ENCODE measurements around the gene CBX6.

CBX6 gene

DNA sequence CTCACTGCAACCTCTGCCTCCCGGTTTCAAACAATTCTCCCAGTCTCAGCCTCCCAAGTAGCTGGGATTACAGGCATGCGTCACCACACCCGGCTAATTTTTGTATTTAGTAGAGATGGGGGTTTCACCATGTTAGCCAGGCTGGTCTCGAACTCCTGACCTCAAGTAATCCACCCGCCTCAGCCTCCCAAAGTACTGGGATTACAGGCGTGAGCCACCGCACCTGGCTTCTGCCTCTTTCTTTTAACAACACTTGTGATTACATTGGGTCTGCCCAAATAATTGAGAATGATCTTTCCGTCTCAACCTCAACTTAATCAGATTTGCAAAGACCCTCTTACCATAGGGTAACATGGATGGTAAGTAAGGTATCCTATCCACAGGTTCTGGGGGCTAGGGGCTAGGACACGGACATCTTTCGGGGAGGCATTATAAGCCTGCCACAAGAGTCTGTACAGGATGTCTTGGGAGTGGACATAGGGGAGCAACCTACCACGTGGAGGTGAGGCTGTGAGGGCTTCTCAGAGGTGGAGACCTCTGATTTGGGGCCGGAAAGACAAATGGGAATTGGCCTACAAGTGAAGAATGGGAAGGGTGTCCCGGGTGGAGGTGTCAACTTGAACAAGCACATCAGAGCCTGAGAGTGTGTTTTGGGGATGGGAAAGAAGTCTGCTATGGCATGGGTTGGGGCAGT lies 2.7 kb upstream of the CBX6 start:
- peak overlapping the region in 1 of 21 experiments; percentile 5 for H3K27ac ChIP-seq
- H3K4me3 ChIP-seq, result no peak overlapping the region

DNA sequence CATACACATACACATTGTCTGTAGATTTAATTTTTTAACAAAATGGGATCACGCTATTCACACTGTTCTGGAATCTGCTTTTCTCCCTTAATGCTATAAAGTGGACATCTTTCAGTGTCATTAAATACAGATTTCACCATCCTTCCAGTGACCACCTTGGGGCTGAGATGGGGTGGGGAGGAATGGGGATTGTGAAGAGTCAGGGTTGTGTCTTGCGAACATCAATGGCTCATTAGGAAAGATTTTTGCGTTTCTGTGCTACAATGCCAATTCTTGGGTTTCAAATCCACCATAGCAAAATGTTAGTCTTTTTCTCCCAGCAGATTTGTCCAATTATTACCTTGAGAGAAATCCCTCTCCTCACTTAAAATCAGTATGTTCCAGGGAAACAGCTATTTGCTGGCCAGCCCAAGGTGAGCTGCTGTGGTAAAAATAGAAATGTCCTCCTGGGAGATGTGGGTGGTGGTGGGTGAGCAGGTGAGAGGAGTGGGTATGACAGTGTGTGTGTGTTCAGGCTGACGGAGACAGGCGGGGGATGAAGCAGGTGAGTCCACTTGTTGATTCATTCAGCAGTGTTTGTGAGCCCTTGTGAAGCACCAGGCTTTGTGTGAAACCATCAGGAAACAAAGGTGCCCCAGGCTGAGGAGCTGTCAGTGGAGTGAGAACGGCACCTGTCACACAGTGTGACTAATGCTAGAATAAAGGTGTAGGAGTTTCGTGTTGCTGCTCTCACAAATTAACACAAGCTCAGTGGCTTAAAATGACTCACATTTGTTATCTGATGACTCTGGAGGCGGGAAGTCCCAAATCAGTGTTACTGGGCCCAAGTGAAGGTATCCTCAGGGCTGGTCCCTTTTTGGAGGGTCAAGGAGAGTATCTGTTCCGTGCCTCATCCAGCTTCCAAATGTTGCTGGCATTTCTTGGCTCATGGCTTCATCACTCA lies 1.7 kb upstream of the CBX6 start:
- Histone ChIP-seq H3K27ac (peak overlapping the region in 5 of 21 experiments; percentile 5 to 88 (median 87)), H3K4me3 (peak overlapping the region in 2 of 7 experiments; percentile 75 to 90)

DNA sequence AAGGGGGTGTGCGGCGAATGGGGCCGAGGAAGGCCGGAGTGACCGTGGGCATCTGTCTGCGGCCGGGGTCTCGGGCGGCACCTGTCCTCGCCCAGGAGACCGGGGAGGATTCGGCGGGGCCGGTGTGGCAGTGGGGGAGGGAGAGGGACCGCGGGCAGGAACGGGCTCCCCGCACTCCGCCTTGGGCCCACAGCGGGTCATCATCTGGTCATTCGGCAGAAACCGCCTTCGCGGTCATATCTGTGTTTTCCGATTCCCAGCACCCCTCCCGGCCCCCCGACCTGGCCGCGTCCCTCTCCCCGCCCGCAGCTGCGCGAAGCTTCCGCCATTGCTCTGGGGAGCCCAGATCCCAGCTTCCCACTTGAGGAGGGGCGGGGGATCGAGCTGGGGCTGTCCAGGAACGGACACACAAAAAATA lies 824 bp upstream of the CBX6 start:
- Histone ChIP-seq H3K27ac (peak overlapping the region; percentile 32 to 93 (median 85)), H3K4me3 (peak overlapping the region; percentile 62 to 90 (median 75))

DNA sequence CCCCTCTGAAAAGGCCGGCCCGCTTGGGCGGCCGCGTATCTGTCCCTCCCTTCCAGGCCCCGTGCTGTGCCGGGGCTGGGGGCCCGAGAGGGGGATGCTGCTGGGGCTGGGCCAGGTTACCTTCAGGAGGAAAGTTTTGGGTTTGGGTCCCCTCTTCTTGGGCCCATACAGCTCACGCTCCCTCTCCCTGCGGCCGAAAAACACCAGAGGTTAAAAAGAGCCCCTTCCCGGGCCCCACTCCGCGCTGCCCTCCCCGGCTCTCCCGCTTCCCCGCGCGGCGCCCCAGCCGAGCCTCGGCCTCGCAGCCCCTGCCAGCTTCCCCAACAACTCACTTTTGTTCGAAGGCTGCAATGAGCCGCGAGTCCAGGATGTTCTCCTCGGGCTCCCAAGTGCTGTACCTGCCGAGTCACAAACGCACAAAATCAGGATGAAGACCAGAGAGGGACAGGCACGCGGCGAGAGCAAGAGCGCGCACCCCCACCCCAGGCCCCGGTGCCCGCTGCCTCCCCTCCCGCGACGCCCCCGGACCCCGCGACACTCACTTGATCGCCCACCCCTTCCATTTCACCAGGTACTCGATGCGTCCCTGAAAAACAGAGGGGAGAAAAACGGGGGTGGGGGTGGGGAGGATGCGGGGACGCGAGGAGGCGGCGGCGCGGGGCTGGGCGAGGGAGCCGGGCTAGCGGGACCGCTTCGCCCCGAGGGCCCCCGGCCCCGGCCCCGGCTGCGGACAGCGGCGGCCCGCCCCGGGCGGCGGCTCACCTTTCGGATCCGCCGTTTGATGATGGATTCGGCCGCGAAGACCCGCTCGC lies 450 bp downstream of the CBX6 start:
- Histone ChIP-seq H3K27ac (peak overlapping the region; percentile 26 to 88 (median 79)), H3K4me3 (peak overlapping the region; percentile 62 to 90 (median 75))

DNA sequence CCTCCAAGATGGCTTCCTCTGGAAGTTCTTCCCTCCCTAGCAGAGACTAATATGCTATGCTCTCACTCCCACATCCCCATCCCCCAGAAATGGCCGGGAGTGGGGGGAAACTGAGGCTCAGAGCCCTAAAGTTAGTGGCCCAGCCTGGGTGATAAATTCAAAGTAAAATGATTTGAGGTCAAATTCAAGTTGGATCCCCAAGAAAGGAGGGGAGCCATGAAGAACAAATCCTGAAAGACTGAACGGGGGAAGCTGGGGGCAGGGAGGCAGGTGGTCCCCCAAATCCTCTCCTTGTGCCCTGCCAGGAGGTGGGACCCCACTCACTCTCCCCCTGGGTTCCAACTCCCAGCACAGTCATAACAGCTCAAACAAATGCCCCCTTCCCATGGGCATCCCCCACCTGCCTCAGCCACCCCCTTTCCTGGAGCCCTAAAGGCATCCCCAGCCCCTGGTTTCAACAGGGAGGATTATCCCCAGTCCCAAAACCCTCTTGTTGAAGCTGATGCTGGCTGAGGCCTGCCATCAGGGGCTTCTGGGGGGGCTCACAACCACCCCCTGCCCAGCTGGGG lies 1.1 kb downstream of the CBX6 start:
- Histone ChIP-seq H3K4me3 (peak overlapping the region; percentile 62 to 90 (median 75)), H3K27ac (peak overlapping the region in 20 of 21 experiments; percentile 54 to 88 (median 80))

DNA sequence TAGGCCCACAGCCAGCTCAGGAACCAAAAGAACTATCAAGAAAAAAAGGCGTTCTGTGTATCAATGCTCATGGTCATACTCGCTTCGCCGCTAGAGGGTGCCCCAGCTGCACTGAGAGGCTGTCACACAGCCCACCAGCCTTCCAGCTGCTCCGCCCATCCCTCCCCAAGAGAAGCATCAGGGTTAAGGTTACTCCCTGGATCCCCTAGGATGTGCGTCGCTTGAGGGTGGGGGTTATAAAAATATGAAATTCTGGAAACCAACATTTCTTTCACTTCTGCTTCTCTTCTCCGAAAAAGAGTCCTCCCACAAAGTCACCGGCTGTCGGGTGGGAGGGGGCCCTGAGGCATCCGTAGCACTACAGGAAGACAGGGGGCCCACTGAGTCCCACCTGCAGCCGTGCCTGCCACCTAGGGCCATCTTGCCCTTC lies 1.7 kb downstream of the CBX6 start:
- peak overlapping the region in 15 of 21 experiments; percentile 22 to 88 (median 82) for H3K27ac ChIP-seq
- peak overlapping the region; percentile 16 to 90 (median 75) for H3K4me3 ChIP-seq

DNA sequence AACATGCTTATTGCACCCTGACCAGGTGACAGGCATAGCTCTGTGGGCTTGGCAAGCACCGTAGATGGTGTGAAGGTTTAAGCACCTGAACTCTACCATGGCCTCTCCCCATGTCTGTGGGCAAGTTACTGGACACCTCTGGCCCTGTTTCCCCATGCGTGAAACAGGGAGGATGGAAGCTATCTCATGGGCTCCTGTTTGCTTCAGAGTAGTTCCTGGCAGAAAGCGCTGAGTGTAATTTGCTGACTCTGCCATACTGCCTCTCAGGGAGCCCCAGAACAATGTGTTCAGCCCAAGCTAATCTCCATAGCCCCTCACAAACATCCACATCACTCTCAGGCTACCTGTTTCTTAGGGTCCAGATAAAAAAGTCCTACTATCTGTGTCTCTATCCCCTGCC lies 2.4 kb downstream of the CBX6 start:
- H3K4me3 ChIP-seq, result no peak overlapping the region
- peak overlapping the region in 2 of 21 experiments; percentile 22 to 83 for H3K27ac ChIP-seq

DNA sequence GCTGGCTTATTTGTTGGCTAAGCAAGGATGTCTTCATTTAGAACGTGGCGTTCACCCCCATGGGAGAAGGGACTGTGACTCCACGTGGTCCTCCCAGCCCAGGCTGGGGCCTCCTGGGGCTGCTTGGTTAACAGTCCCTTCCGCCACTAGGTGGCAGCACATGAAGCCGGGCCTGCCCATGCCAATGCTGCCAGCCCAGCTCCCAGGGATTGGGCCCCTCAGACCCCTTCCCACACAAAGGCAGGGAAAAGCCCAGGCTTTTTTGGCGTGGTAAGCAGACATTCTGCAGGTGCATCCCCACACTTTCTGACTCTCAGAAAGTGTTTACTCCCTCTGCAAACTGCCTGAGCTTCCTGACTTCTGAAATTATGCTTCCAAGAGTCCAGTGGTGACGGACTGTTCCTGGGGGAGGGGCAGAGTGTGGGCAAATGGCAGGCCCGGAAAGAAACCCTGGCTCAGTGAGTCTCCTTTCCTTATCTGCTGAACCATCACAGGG lies 3.1 kb downstream of the CBX6 start:
- no peak overlapping the region for H3K4me3 ChIP-seq
- no peak overlapping the region for H3K27ac ChIP-seq

DNA sequence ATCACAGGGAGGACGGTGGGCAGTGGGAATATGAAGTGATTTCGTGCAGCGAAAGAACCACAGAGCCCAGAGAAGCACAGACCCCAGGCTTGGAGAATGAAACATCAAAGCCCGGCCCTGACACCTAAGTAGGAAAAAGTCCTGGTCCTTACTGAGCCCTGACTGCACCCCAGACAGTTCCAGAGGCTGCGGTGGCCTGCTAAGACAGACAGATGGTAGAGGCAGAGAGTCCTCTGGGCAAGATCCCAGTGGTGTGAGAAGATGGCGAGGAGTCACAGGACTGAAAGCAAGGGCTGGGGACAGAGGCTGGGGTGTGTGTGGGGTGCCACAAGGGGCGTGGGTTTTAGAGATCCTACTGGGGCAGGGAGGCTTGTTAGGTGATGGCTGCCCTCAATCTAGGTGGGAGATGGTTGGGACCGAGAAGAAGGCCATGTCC lies 3.7 kb downstream of the CBX6 start:
- H3K27ac ChIP-seq, result no peak overlapping the region
- H3K4me3 ChIP-seq, result no peak overlapping the region

DNA sequence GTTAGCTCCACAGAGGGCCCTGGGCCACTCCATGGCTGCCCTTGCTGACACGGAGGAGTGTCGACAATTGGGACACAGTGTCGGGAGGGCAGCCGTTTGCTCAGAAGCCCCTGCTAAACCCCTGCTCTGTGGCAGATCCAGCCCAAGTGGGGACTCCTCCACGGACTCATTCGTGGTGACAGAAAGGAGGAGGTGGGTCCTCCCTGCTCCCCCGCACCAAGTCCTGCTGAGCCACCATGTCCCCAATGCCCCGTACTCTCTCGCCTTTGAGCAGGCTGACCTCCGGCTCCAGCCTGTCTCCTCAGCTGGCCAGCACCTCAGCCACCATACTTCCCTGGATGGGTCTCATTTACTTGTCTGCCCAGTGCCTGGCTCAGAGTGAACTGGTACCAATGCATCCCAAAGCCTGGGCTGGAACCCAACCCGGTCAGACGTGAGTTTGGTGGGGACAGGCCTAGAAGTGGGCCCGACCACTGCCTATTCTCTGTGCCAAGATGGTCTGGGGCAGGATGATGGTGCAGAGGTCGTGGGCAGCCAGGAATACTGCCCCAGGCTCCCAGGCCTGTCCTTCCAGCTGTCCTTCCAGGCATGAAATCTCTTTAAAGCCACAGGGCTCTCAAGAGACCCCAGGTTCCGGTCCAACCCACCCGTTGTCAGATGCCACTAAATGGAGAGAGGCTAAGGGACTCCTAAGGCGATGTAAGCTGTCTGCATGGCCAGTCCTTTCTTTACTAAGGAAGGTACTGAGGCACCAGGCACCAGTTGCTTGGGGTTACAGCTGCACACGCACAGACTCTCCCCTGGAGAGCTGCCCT lies 4.3 kb downstream of the CBX6 start:
- Histone ChIP-seq H3K4me3 (no peak overlapping the region), H3K27ac (no peak overlapping the region)

DNA sequence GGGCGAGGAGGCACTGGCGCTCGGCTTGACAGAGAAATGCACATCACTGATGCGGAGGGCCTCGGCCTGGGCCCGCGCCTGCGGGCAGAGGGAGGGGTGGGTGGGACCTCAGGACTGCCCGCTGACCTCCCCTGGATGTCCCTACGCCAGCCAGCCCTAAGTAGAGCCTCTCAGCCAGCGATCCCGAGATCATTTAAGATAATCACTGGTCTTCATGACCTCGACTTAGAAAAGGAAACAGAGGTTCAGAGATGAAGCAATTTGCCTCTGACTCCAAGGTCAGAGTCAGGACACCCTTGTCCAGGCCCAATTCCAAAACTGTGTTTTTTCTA lies 4.9 kb downstream of the CBX6 start:
- Histone ChIP-seq H3K4me3 (no peak overlapping the region), H3K27ac (no peak overlapping the region)

DNA sequence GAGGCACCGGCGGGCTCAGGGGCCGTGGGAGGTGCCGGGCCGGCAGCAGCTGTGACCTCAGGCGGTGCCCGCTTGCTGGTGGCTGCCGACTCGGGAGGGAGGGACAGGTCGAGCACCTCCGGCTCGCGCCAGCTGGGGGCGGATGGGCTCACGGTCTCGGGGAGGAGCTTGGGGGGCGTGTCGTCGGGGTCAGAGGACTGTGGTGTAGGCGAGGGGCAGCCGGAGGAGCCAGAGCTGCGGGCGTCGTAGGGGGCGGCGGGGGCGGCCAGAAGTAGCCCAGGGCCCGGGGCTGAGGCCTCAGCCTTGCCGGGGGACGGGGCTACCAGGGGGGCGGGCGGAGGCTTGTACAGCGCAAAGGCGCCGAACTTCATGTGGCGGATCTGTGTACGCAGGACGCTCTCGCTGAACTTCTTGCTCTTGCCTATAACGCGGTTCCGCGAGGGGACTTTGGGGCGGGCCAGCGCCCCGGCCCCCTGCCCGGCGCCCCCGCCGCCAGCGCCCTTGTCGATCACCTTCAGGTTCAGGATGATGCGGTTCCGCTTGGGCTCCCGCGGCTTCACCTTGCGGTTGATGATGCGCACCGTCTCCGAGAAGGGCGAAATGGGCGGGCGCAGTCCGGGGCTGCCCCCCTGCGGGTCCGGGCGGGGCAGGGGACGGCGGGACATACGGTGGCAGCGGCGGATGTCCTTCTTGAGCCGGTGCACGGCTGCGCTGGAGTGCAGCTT lies 5.5 kb downstream of the CBX6 start:
- Histone ChIP-seq H3K27ac (no peak overlapping the region), H3K4me3 (no peak overlapping the region)

DNA sequence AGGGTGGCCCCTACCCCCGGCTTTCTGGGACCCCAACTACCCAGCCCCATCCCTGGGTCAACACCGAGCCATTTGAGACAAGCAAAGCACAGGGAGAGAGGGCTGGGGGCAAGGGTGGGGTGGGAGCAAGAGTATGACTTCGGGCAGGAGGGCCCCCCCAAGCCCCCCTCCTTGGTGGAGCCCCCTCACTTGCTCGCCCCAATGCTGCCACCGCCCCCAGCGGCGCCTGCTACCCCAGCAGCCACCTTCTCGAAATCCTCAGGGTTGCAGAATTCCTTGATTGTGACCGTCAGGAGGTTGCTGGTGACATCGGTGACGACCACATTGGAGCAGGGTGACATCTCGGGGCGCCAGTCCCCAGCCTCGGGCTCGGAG lies 6.0 kb downstream of the CBX6 start:
- Histone ChIP-seq H3K4me3 (no peak overlapping the region), H3K27ac (peak overlapping the region in 1 of 21 experiments; percentile 24)

DNA sequence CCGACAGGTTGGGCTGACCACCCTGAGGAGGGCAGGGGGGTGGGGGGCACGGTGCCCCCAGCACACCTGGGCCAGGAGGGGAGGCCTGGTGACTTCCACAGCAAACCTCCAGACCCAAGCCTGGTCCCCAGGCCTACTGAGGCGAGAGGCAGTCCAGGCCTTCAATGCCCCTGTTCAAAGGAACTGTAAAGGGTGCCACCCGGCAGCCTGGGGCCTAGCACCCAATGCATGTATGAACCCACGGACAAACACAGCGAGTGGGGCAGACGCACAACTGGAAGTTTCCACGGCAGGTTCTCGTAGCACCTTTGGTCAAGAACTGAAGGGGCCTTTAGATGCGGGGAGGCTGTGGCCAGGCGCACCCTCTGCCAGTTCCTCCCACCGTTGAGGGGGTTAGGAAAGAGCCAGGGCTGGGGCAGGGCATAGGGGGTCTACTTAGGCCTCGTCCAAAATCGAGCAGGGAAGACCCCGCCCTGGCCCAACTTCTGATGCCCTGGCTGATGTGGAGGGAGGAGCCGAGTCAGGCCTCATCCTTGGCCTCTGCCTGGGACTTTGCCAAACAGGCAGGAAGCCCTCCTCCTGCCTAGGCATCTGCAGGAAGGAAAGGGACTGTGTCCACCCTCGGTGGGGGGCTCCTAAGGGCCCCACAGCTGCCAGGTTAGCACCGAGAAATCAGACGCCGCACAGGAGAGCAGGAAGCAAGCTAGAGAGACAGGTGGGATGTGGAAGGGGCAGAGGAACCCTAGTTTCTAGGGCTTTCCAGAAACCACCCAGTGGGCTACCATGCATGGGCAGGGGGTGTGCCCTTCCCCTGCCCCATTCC lies 6.6 kb downstream of the CBX6 start:
- H3K4me3 ChIP-seq, result no peak overlapping the region
- peak overlapping the region in 7 of 21 experiments; percentile 7 to 69 (median 47) for H3K27ac ChIP-seq

DNA sequence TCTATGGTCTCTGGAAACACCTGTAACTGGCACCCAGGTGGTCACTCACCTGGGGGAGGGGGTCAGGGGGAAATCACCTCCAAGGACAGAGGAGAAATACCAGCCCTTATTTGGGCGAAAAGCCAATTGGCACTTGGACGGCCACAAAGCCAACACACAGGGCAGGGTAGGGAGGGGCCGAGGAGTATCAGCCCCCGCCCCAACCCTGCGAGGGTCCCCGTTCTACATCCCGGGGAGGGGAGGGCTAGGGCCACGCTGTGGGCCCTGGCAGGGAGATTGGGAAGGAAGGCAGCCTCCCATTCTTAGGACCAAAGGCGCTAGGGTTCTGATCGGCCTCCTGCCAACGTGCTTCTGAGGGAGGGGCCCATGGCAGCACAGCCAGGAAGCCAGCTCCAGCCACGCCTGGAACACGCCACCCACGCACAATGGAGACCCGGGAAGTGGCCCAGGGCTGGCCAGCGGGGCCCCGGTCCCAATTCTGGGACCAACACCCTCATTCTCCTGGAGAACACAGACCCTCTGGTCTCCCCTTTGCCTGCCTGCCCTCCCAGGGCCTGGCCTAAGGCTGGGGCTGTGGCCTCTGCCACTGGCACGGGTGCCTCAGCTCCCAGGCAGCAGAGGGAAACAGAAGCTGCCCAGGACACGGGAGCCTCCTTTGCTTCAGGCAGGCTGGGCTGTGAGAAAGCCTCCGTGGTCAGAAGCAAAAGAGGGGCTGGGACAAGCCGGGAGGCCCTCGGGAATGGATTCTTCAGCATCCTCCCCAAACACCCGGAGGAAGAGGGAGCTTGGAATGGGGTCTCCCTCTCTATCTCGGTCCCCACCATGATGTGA lies 7.4 kb downstream of the CBX6 start:
- no peak overlapping the region for H3K4me3 ChIP-seq
- H3K27ac ChIP-seq, result peak overlapping the region in 10 of 21 experiments; percentile 7 to 69 (median 38)

DNA sequence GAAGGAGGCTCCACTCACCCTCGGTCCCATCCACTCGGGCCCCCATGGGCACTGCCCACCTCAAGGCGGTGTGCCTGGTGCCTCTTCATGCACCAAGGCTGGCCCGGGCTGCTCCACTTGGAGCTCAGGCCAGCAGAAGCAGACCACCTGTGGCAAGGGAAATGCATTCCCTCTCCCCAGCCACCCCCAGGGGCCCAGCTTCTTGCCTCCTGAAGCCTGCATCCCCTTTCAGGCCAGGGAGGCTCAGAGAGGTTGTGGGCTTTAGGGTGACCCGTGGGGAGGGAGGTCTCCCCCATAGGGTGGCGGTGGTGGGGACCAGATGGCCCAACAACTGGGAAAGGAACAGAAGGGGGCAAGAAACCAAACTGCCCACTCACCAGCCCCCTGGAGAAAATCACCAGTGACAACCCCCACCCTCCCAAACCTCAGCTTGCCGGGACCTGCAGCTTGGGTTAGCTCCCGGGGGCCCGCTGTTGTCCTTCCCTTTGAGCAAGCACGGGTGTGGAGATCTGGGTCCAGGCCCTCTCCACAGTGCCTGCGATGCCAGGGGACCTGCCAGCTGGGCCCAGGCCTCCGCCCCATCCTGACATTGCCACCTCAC lies 8.4 kb downstream of the CBX6 start:
- Histone ChIP-seq H3K4me3 (no peak overlapping the region), H3K27ac (no peak overlapping the region)
